Trophoblast cell (in vitro differentiated cells and primary cell): ENCODE measurements around the gene ZFAND5.
A peak's percentile ranks its signal among the peaks of the same experiment; 100 is the strongest.

ENCODE experiments used
- DNase-seq, 2 donors: peaks; one replicate each; pipeline ENCODE4 v3.0.0-alpha.2; 2016
- H2AFZ ChIP-seq: 2 replicates; pipeline ENCODE4 v1.6.1; 2013; ENCODE audit warnings: low read length, moderate library complexity, mild to moderate bottlenecking; ENCODE audit not compliant: insufficient read depth, poor library complexity
- H2AK5ac ChIP-seq: 2 replicates; pipeline ENCODE4 v1.6.1; 2013; ENCODE audit warnings: mild to moderate bottlenecking, low read length
- H2BK120ac ChIP-seq: 2 replicates; pipeline ENCODE4 v1.6.1; 2013; ENCODE audit warnings: low read length, mild to moderate bottlenecking, moderate library complexity; ENCODE audit not compliant: insufficient read depth, poor library complexity
- H2BK12ac ChIP-seq: 2 replicates; pipeline ENCODE4 v1.6.1; 2013; ENCODE audit warnings: mild to moderate bottlenecking, low read length, moderate library complexity
- H2BK5ac ChIP-seq: 2 replicates; pipeline ENCODE4 v1.6.1; 2013; ENCODE audit warnings: low read length, low read depth, moderate library complexity, mild to moderate bottlenecking; ENCODE audit not compliant: poor library complexity
- H3K14ac ChIP-seq: 2 replicates; pipeline ENCODE4 v1.6.1; 2013; ENCODE audit warnings: mild to moderate bottlenecking, low read length
- H3K18ac ChIP-seq: 2 replicates; pipeline ENCODE4 v1.6.1; 2013; ENCODE audit warnings: mild to moderate bottlenecking, low read length
- H3K23ac ChIP-seq: 2 replicates; pipeline ENCODE4 v1.6.1; 2013; ENCODE audit warnings: low read length
- H3K27ac ChIP-seq: 2 replicates; pipeline ENCODE4 v1.5.1; 2013; ENCODE audit warnings: low read depth, mild to moderate bottlenecking, inconsistent platforms, low read length, moderate library complexity
- H3K27me3 ChIP-seq: 2 replicates; pipeline ENCODE4 v1.6.1; 2013; ENCODE audit warnings: inconsistent platforms, mild to moderate bottlenecking, low read length, moderate library complexity; ENCODE audit not compliant: insufficient read depth
- H3K36me3 ChIP-seq, 2 experiments: 1 replicate in 1 of 2; 2 replicates in 1 of 2; pipeline ENCODE4 v1.6.1; 2013; ENCODE audit warnings: low read length in 2 of 2, mild to moderate bottlenecking in 2 of 2, moderate library complexity in 1 of 2; ENCODE audit not compliant: insufficient read depth in 2 of 2, control insufficient read depth in 1 of 2
- H3K4ac ChIP-seq: 2 replicates; pipeline ENCODE4 v1.6.1; 2013; ENCODE audit warnings: low read depth, mild to moderate bottlenecking, low read length, moderate library complexity
- H3K4me1 ChIP-seq, 2 experiments: 1 replicate in 1 of 2; 2 replicates in 1 of 2; pipeline ENCODE4 v1.6.1; 2013; ENCODE audit warnings: low read length in 2 of 2, mild to moderate bottlenecking in 2 of 2, moderate library complexity in 1 of 2; ENCODE audit not compliant: insufficient read depth in 2 of 2, control insufficient read depth in 1 of 2
- H3K4me2 ChIP-seq: 2 replicates; pipeline ENCODE4 v1.6.1; 2013; ENCODE audit warnings: inconsistent platforms, mild to moderate bottlenecking, low read length, moderate library complexity
- H3K4me3 ChIP-seq: 2 replicates; pipeline ENCODE4 v1.5.1; 2013; ENCODE audit warnings: mild to moderate bottlenecking, low read depth, low read length, inconsistent platforms
- H3K79me1 ChIP-seq: one replicate; pipeline ENCODE4 v1.6.1; 2013; ENCODE audit warnings: low read length
- H3K79me2 ChIP-seq: 2 replicates; pipeline ENCODE4 v1.6.1; 2013; ENCODE audit warnings: low read length, mild to moderate bottlenecking; ENCODE audit not compliant: control insufficient read depth, insufficient read depth, poor library complexity
- H3K9ac ChIP-seq: 2 replicates; pipeline ENCODE4 v1.6.1; 2013; ENCODE audit warnings: mild to moderate bottlenecking, low read length
- H3K9me3 ChIP-seq: 2 replicates; pipeline ENCODE4 v1.6.1; 2013; ENCODE audit warnings: low read depth, mild to moderate bottlenecking, control low read depth, inconsistent platforms, low read length; ENCODE audit not compliant: insufficient read depth
- H4K12ac ChIP-seq: 2 replicates; pipeline ENCODE4 v1.6.1; 2013; ENCODE audit warnings: low read depth, mild to moderate bottlenecking, low read length, moderate library complexity
- H4K8ac ChIP-seq: 2 replicates; pipeline ENCODE4 v1.6.1; 2013; ENCODE audit warnings: low read depth, mild to moderate bottlenecking, low read length, moderate library complexity
- H4K91ac ChIP-seq: one replicate; pipeline ENCODE4 v1.6.1; 2013; ENCODE audit warnings: low read depth, mild to moderate bottlenecking, low read length, moderate library complexity
- WGBS: extraction: QIAGEN DNeasy Blood & Tissue Kit; methylation state at CpG from one replicate; pipeline ENCODE4 v1.1.7; 2013; ENCODE audit warnings: missing lambda C conversion rate; ENCODE audit not compliant: insufficient read length, insufficient coverage; ENCODE audit errors: extremely low coverage; 5-methylcytosine and 5-hydroxymethylcytosine counted together

Gene ZFAND5

GRCh38 chr9:72326641-72327040 is 38.4 kb downstream of the ZFAND5 start:
- H3K9me3 ChIP-seq: no peaks in the 10 kb centered on the region
- peak; percentile 42 to 81 for DNase-seq
- H3K79me2 ChIP-seq: no peaks in the 10 kb centered on the region
- no peak overlapping the region for H3K4ac ChIP-seq
- no peak overlapping the region for H3K9ac ChIP-seq
- no peak overlapping the region for H3K4me3 ChIP-seq
- H4K91ac ChIP-seq: no peak overlapping the region
- no peak overlapping the region for H3K4me2 ChIP-seq
- H2BK5ac ChIP-seq: no peak overlapping the region
- no peak overlapping the region for H3K27ac ChIP-seq
- H3K18ac ChIP-seq: no peak overlapping the region
- no peak overlapping the region for H2AK5ac ChIP-seq
- H3K79me1 ChIP-seq: no peaks in the 10 kb centered on the region
- no peaks in the 10 kb centered on the region for H3K27me3 ChIP-seq
- no peaks in the 10 kb centered on the region for H3K36me3 ChIP-seq
- no peak overlapping the region for H4K12ac ChIP-seq
- H2AFZ ChIP-seq: no peak overlapping the region
- H3K23ac ChIP-seq: no peak overlapping the region
- no peak overlapping the region for H3K14ac ChIP-seq
- no CpG with 5 or more reads among the region's 2 CpGs for WGBS
- H4K8ac ChIP-seq: no peak overlapping the region
- no peak overlapping the region for H2BK120ac ChIP-seq
- no peaks in the 10 kb centered on the region for H3K4me1 ChIP-seq
- H2BK12ac ChIP-seq: no peak overlapping the region

- Histone ChIP-seq H2BK120ac (no peak overlapping the region), H3K27me3 (no peaks in the 10 kb centered on the region), H4K91ac (no peak overlapping the region), H3K36me3 (no peaks in the 10 kb centered on the region), H3K9ac (no peak overlapping the region), H3K79me1 (no peaks in the 10 kb centered on the region), H2AFZ (no peak overlapping the region), H3K23ac (no peak overlapping the region), H3K18ac (no peak overlapping the region), H2AK5ac (no peak overlapping the region), H3K9me3 (no peaks in the 10 kb centered on the region), H3K79me2 (no peaks in the 10 kb centered on the region), H2BK5ac (no peak overlapping the region), H3K4ac (no peak overlapping the region), H3K4me2 (no peak overlapping the region), H3K4me3 (no peak overlapping the region), H4K8ac (no peak overlapping the region), H3K14ac (no peak overlapping the region), H3K27ac (no peak overlapping the region), H3K4me1 (no peaks in the 10 kb centered on the region), H2BK12ac (no peak overlapping the region), H4K12ac (no peak overlapping the region)
- no peak for DNase-seq
- no CpG with 5 or more reads among the region's 3 CpGs for whole genome bisulfite sequencing
These were observed 40.0 kb downstream of the ZFAND5 start for GRCh38 chr9:72324974-72325373.

GRCh38 chr9:72322678-72323077 is 42.3 kb downstream of the ZFAND5 start:
- H3K4me2 ChIP-seq: no peak overlapping the region
- no peak overlapping the region for H3K14ac ChIP-seq
- H3K79me1 ChIP-seq: no peaks in the 10 kb centered on the region
- H2AK5ac ChIP-seq: no peak overlapping the region
- H3K27me3 ChIP-seq: no peaks in the 10 kb centered on the region
- H3K23ac ChIP-seq: no peak overlapping the region
- WGBS: no CpG with 5 or more reads among the region's 3 CpGs
- peak; percentile 9 to 47 for DNase-seq
- no peak overlapping the region for H3K27ac ChIP-seq
- H3K4me3 ChIP-seq: no peak overlapping the region
- H4K12ac ChIP-seq: no peak overlapping the region
- no peak overlapping the region for H2BK120ac ChIP-seq
- no peaks in the 10 kb centered on the region for H3K4me1 ChIP-seq
- no peak overlapping the region for H4K8ac ChIP-seq
- H3K79me2 ChIP-seq: no peaks in the 10 kb centered on the region
- H3K18ac ChIP-seq: no peak overlapping the region
- no peak overlapping the region for H2BK12ac ChIP-seq
- H3K9me3 ChIP-seq: no peaks in the 10 kb centered on the region
- no peak overlapping the region for H3K4ac ChIP-seq
- no peak overlapping the region for H2AFZ ChIP-seq
- no peak overlapping the region for H4K91ac ChIP-seq
- H3K9ac ChIP-seq: no peak overlapping the region
- H3K36me3 ChIP-seq: no peaks in the 10 kb centered on the region
- no peak overlapping the region for H2BK5ac ChIP-seq

- Histone ChIP-seq H3K27ac (no peak overlapping the region), H3K79me1 (no peaks in the 10 kb centered on the region), H2BK12ac (no peak overlapping the region), H2BK120ac (no peak overlapping the region), H3K36me3 (no peaks in the 10 kb centered on the region), H3K4me2 (no peak overlapping the region), H3K4ac (no peak overlapping the region), H2AK5ac (no peak overlapping the region), H4K12ac (no peak overlapping the region), H3K23ac (no peak overlapping the region), H3K79me2 (no peaks in the 10 kb centered on the region), H3K27me3 (no peaks in the 10 kb centered on the region), H3K14ac (no peak overlapping the region), H3K9me3 (no peaks in the 10 kb centered on the region), H4K8ac (no peak overlapping the region), H3K18ac (no peak overlapping the region), H3K4me1 (no peaks in the 10 kb centered on the region), H2AFZ (no peak overlapping the region), H4K91ac (no peak overlapping the region), H3K4me3 (no peak overlapping the region), H3K9ac (no peak overlapping the region), H2BK5ac (no peak overlapping the region)
- DNase-seq: no peak
- no CpG with 5 or more reads among the region's 2 CpGs for WGBS
These were observed 42.7 kb downstream of the ZFAND5 start for GRCh38 chr9:72322259-72322658.
